Measurements from ENCODE around the gene NHLRC3.
A peak's percentile ranks its signal among the peaks of the same experiment; 100 is the strongest.

Gene NHLRC3

DNA sequence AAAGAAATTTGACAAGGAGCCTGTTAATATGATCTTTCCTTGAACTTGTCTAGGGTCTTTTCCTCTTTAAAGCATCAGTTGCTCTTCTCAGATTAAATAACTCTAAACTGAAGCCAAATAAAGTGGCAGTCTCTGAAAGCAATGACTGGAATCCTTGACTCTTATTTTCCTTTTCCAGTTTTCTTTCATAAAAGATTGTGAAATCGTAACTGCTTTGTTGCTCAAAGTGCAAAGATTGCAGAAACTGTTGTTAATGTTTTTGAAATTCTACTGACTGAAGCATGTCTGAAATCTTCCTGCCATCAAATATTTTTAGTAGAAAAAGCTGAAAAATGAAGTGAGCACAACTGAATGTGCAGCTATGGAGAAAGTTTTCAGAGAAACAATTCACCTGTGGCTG, 1.9 kb downstream of the NHLRC3 start:
- no peak for DNase-seq (ENCODE audit: low read depth)
- TF ChIP-seq, protein P1, sequence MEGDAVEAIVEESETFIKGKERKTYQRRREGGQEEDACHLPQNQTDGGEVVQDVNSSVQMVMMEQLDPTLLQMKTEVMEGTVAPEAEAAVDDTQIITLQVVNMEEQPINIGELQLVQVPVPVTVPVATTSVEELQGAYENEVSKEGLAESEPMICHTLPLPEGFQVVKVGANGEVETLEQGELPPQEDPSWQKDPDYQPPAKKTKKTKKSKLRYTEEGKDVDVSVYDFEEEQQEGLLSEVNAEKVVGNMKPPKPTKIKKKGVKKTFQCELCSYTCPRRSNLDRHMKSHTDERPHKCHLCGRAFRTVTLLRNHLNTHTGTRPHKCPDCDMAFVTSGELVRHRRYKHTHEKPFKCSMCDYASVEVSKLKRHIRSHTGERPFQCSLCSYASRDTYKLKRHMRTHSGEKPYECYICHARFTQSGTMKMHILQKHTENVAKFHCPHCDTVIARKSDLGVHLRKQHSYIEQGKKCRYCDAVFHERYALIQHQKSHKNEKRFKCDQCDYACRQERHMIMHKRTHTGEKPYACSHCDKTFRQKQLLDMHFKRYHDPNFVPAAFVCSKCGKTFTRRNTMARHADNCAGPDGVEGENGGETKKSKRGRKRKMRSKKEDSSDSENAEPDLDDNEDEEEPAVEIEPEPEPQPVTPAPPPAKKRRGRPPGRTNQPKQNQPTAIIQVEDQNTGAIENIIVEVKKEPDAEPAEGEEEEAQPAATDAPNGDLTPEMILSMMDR (IDR thresholded peaks at IDR 0.05; ENCODE audit: insufficient read depth, low read depth, low read length, missing control alignments) = no peak
- no peak overlapping the region for H3K4me3 ChIP-seq (ENCODE audit: low read length)

DNA sequence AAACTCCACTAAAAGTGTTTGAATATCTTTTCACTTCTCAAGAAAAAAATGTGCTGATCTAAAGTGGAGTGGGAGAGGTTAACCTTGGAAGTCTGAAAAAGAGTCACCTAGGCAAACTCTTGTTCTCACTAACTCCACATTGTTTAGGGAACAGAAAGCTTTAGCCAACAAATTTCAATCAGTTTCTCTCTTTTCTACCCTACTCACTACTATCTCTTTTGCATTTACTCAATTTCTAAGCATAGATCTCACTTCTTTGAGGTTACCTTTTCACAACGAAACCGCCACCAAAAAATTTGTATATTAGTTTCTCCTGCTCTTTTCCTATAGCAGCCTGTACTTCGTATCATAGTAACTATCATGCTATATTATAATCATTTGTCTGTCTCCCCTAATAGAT, 6.3 kb downstream of the NHLRC3 start:
- TF ChIP-seq, protein P1 (IDR thresholded peaks at IDR 0.05; ENCODE audit: insufficient read depth, low read depth, low read length, missing control alignments) = no peak
- DNase-seq (ENCODE audit: low read depth) = no peak
- H3K4me3 ChIP-seq (ENCODE audit: low read length) = no peak overlapping the region

DNA sequence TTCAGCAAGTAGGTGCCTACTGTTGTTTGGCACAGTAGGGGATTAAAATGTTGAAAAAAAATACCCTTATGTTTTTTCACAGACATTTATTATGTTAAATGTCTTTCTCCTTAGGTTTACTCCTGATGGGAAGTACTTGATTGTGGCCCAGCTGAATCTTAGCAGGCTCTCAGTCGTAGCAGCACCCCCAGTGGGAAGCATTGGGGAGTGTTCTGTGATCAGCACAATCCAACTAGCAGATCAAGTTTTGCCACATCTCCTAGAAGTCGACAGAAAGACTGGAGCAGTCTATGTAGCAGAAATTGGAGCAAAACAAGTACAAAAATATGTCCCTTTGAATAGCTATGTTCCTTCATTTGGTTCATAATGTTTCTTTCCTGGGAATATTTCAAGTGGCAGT, 9.3 kb downstream of the NHLRC3 start:
- TF ChIP-seq, protein P1 (IDR thresholded peaks at IDR 0.05; ENCODE audit: insufficient read depth, low read depth, low read length, missing control alignments) = peak; percentile 73
- DNase-seq (ENCODE audit: low read depth) = peak; percentile 72

DNA sequence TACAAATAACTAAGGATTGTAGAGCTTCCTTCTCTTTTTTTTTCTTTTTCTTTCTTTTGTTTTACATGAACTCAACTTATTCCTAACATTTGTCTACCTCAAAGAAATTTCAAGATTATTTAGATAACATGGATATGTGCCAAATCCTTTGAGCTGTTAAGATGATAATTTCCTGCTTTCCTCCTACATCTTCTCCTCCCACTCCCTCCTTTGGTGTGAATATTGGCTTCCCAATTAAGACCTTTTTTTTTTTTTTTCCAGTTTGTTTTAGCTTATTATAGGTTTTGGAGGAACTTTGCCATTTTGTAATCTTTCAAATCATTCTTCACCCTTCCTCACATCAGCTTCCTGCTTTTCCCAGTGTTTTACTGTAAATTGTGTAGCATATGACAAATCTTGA, 10.6 kb downstream of the NHLRC3 start:
- no peak overlapping the region for H3K4me3 ChIP-seq (ENCODE audit: low read length)
- TF ChIP-seq, protein P1 (IDR thresholded peaks at IDR 0.05; ENCODE audit: insufficient read depth, low read depth, low read length, missing control alignments) = no peak
- no peak for DNase-seq (ENCODE audit: low read depth)

More for the DNA sequence above, 9.3 kb downstream of the NHLRC3 start:
- H3K4me3 ChIP-seq (ENCODE audit: low read length) = no peak overlapping the region

DNA sequence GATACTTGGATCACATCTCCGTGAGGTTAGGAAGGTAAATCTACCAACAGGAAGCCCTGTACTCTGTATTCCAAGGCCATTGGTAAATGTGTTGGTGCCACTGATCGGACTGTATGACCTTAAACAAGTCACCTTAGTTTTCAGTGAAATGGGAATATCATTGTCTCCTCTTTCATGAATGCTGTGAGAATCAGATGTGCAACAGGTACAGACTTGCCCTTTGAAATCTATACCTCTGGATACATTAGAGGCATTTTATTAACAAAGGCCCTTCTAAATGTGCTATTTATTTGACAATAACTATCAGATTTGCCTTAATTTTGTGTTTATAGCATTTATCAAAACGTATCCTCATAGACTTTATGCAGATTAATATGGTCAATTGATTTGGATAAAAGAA, 11.0 kb downstream of the NHLRC3 start:
- TF ChIP-seq, protein P1 (IDR thresholded peaks at IDR 0.05; ENCODE audit: insufficient read depth, low read depth, low read length, missing control alignments) = no peak
- peak; percentile 39 for DNase-seq (ENCODE audit: low read depth)
- H3K4me3 ChIP-seq (ENCODE audit: low read length) = no peak overlapping the region

DNA sequence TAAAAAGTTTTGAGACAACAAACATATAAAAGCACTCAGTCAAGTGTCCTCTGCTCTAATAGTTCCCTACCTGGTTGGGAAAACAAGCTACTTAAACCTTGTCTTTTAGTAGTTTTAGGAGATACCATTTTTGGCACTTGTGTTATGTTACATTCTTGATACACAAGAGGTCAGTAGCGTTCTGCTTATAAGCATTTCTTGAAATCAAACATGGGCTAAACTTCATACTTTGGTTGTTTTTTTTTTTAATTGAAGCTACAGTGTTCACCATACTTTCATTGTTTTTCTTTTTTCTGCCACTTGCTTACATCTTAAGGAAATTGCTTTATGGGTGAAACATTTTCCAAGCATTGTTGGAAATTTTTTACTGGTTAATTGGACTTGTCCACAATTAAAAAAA, 12.9 kb downstream of the NHLRC3 start:
- TF ChIP-seq, protein P1 (IDR thresholded peaks at IDR 0.05; ENCODE audit: insufficient read depth, low read depth, low read length, missing control alignments) = peak; percentile 48
- DNase-seq (ENCODE audit: low read depth) = peak; percentile 40

DNA sequence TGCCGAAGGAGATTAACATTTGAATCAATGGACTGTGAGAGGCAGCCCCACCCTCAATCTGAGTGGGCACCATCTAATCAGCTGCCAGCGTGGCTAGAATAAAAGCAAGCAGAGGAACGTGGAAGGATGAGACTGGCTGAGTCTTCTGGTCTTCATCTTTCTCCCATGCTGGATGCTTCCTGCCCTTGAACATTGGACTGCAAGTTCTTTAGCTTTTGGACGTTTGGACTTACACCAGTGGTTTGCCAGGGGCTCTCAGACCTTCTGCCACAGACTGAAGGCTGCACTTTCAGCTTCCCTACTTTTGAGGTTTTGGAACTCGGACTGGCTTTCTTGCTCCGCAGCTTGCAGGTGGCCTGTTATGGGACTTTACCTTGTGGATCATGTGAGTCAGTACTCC, 14.7 kb downstream of the NHLRC3 start:
- DNase-seq (ENCODE audit: low read depth) = no peak
- no peak overlapping the region for H3K4me3 ChIP-seq (ENCODE audit: low read length)
- TF ChIP-seq, protein P1 (IDR thresholded peaks at IDR 0.05; ENCODE audit: insufficient read depth, low read depth, low read length, missing control alignments) = no peak

More for the DNA sequence above, 12.9 kb downstream of the NHLRC3 start:
- H3K4me3 ChIP-seq (ENCODE audit: low read length) = no peak overlapping the region

Data from epithelial cell of esophagus (primary cell).